ENCODE results near the gene AP5S1. TPM values are rescaled to one million over a fixed set of nuclear protein-coding genes. Genes with fewer than 3 reads are reported as not detected.

Gene AP5S1
- total and polyA plus RNA-seq, 9 of the 15 experiments (the other 6 are each of a cell fraction or from before 2014, with no cell fraction given): 2.6 to 8.8 (median 4.4) TPM

DNA sequence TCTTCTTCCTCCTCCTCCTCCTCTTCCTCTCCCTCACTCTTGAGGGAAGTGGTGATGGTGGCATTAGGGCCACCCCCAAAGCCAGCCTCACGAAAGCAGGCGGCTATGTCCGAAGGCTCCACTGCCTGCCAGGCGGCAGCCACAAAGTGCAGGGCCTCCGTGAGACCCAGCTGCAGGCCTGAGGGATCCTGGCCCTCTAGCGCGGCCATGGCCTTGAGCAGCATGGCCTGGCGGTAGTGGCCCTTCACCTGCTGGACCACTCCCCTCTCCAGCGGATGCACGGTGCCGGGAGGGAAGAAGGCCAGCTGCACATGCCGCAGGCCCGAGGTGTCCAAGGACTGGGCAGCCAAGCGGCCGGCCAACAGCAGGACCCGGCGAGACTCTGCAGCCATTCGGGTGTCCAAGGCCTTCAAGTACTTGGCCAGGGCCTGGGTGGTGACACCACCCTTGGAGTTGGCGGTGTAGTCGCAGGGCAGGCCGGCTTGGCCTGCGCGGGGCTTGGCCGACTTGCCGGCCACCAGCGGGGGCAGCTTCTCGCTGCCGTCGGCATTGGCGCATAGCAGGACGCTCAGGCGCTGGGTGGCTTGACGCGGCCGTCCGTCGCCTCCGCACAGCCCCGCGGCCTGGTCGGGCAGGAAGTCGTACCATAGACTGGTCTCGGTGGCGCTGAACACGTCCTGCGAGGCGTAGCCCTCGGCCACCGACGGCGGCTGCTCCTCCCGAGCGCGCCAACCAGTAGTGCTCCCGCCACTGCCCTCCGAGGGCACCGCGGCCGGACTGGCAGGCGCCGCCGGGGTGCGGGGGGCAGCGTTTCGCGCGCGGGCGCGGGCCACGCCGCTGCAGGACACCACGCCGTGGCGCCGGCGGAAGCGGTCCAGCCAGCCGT, 34.9 kb upstream of the AP5S1 start (continued):
- no peak for TF ChIP-seq ZHX1 (conservative IDR thresholded peaks at IDR 0.05; ENCODE audit: low read length)
- TF ChIP-seq FOXK1 (CRISPR knock-in tag; IDR thresholded peaks at IDR 0.05; ENCODE audit: borderline replicate concordance): no peak
- TF ChIP-seq NFIX (CRISPR knock-in tag; IDR thresholded peaks at IDR 0.05; ENCODE audit: low read depth): no peak
- peak in 1 of 2 experiments; percentile 82; a peak in 2 of 4 replicates for TF ChIP-seq TEAD1 (CRISPR knock-in tag; IDR thresholded peaks at IDR 0.05)
- TF ChIP-seq L3MBTL2 (IDR thresholded peaks at IDR 0.05): no peak
- TF ChIP-seq ZC3H4 (CRISPR knock-in tag; IDR thresholded peaks at IDR 0.05; ENCODE audit: borderline replicate concordance): peak; percentile 61; the same call in 1 of the 2 replicates
- no peak for TF ChIP-seq ZNF75A (CRISPR knock-in tag; IDR thresholded peaks at IDR 0.05)
- no peak for TF ChIP-seq ZNF23 (CRISPR knock-in tag; IDR thresholded peaks at IDR 0.05)
- no peak for TF ChIP-seq KHSRP (IDR thresholded peaks at IDR 0.05)
- TF ChIP-seq ZNF184 (CRISPR knock-in tag; IDR thresholded peaks at IDR 0.05): no peak
- no peak for TF ChIP-seq CCAR2 (IDR thresholded peaks at IDR 0.05; ENCODE audit: low read depth, low read length)
- TF ChIP-seq, protein P1, sequence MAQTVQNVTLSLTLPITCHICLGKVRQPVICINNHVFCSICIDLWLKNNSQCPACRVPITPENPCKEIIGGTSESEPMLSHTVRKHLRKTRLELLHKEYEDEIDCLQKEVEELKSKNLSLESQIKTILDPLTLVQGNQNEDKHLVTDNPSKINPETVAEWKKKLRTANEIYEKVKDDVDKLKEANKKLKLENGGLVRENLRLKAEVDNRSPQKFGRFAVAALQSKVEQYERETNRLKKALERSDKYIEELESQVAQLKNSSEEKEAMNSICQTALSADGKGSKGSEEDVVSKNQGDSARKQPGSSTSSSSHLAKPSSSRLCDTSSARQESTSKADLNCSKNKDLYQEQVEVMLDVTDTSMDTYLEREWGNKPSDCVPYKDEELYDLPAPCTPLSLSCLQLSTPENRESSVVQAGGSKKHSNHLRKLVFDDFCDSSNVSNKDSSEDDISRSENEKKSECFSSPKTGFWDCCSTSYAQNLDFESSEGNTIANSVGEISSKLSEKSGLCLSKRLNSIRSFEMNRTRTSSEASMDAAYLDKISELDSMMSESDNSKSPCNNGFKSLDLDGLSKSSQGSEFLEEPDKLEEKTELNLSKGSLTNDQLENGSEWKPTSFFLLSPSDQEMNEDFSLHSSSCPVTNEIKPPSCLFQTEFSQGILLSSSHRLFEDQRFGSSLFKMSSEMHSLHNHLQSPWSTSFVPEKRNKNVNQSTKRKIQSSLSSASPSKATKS (CRISPR knock-in tag; IDR thresholded peaks at IDR 0.05): no peak
- peak; percentile 43; the same call in 1 of the 2 replicates for TF ChIP-seq CTBP1 (IDR thresholded peaks at IDR 0.05; ENCODE audit: borderline replicate concordance)
- no peak for TF ChIP-seq DMBX1 (CRISPR knock-in tag; IDR thresholded peaks at IDR 0.05; ENCODE audit: borderline replicate concordance)
- TF ChIP-seq FIP1L1 (IDR thresholded peaks at IDR 0.05; ENCODE audit: low read depth, low read length, poor library complexity, severe bottlenecking): peak; percentile 50
- TF ChIP-seq PHF8 (IDR thresholded peaks at IDR 0.05; ENCODE audit: borderline replicate concordance, low read length): 0 out of 2 replicates have a peak, but pooled peaks have one; percentile 3
- peak in 1 of 2 experiments; percentile 40; a peak in 1 of 4 replicates for TF ChIP-seq FOXA3 (CRISPR knock-in tag; conservative IDR thresholded peaks at IDR 0.05 in 1 of 2, IDR thresholded peaks at IDR 0.05 in 1 of 2)
- peak; percentile 52; the same call in 1 of the 2 replicates for TF ChIP-seq ZNF592 (IDR thresholded peaks at IDR 0.05)

Measured in K562 (cell line).